Urinary bladder (tissue), 4 donors: ENCODE measurements around the gene ROPN1L. TPM values are rescaled to one million over a fixed set of nuclear protein-coding genes. Genes with fewer than 3 reads are reported as not detected.
A peak's percentile ranks its signal among the peaks of the same experiment; 100 is the strongest.

Source experiments
- DNase-seq: peaks from one replicate; pipeline ENCODE4 v3.0.0-alpha.2; 2015; ENCODE audit errors: extremely low spot score
- H3K27ac ChIP-seq: one replicate; pipeline ENCODE4 v1.5.1; 2013; ENCODE audit warnings: low read depth, mild to moderate bottlenecking, moderate library complexity
- H3K36me3 ChIP-seq: one replicate; pipeline ENCODE4 v1.6.1; 2013; ENCODE audit warnings: mild to moderate bottlenecking, moderate library complexity; ENCODE audit not compliant: insufficient read depth
- H3K4me1 ChIP-seq: one replicate; pipeline ENCODE4 v1.6.1; 2013; ENCODE audit warnings: mild to moderate bottlenecking, moderate library complexity; ENCODE audit not compliant: insufficient read depth
- H3K4me3 ChIP-seq: one replicate; pipeline ENCODE4 v1.5.1; 2013; ENCODE audit warnings: low read depth, low read length
- WGBS: extraction: QIAGEN DNeasy Blood & Tissue Kit; methylation state at CpG from one replicate; pipeline ENCODE4 v1.1.7; 2013; 5-methylcytosine and 5-hydroxymethylcytosine counted together
- polyA plus RNA-seq: library from polyadenylated mRNA; stranded (reverse); fragments of 200-250 nt; gene quantifications from one replicate; pipeline ENCODE4 v1.2.3, GENCODE V29; 2013
- total RNA-seq: library from RNA; depleted of rRNA; stranded (reverse); fragments of >200 nt; gene quantifications from one replicate; pipeline ENCODE4 v1.2.3, GENCODE V29; 2014
- donor health status: healthy with polysubstance abuse.
- donor health status: healthy.

ROPN1L gene
- total and polyA plus RNA-seq, 2 donors = 0.26 to 0.72 TPM

- DNase-seq = no peak
- Histone ChIP-seq H3K27ac (no peak overlapping the region), H3K36me3 (no peaks in the 10 kb centered on the region), H3K4me3 (no peak overlapping the region), H3K4me1 (no peaks in the 10 kb centered on the region)
- WGBS = 73% methylated on average over 16 of the region's 16 CpGs
Measured at GRCh38 chr5:10440367-10440990, 1.2 kb upstream of the ROPN1L start.

- no peak overlapping the region for H3K27ac ChIP-seq
- no peak for DNase-seq
- H3K36me3 ChIP-seq = no peaks in the 10 kb centered on the region
- under 1% methylated on average over 44 of the region's 44 CpGs for WGBS
- peak overlapping the region; percentile 31 for H3K4me3 ChIP-seq
- no peaks in the 10 kb centered on the region for H3K4me1 ChIP-seq
Measured at GRCh38 chr5:10441992-10442435, 335 bp downstream of the ROPN1L start.

- H3K4me3 ChIP-seq = no peak overlapping the region
- 9% methylated on average over 4 of the region's 4 CpGs for WGBS
- H3K27ac ChIP-seq = no peak overlapping the region
Measured at GRCh38 chr5:10442576-10442975, 897 bp downstream of the ROPN1L start.

GRCh38 chr5:10445352-10445751 is 3.7 kb downstream of the ROPN1L start:
- no peaks in the 10 kb centered on the region for H3K36me3 ChIP-seq
- H3K27ac ChIP-seq = no peak overlapping the region
- no peak overlapping the region for H3K4me3 ChIP-seq
- DNase-seq = no peak
- 71% methylated on average over 8 of the region's 8 CpGs for WGBS
- H3K4me1 ChIP-seq = no peaks in the 10 kb centered on the region

More at GRCh38 chr5:10442576-10442975, 897 bp downstream of the ROPN1L start:
- no peak for DNase-seq
- no peaks in the 10 kb centered on the region for H3K36me3 ChIP-seq
- no peaks in the 10 kb centered on the region for H3K4me1 ChIP-seq

- no peaks in the 10 kb centered on the region for H3K4me1 ChIP-seq
- no peaks in the 10 kb centered on the region for H3K36me3 ChIP-seq
- 79% methylated on average over 7 of the region's 7 CpGs for WGBS
Measured at GRCh38 chr5:10446490-10446889, 4.8 kb downstream of the ROPN1L start.

GRCh38 chr5:10447041-10447440 is 5.4 kb downstream of the ROPN1L start:
- Histone ChIP-seq H3K36me3 (no peaks in the 10 kb centered on the region), H3K4me1 (no peaks in the 10 kb centered on the region), H3K27ac (no peak overlapping the region), H3K4me3 (no peak overlapping the region)
- 89% methylated on average over 4 of the region's 4 CpGs for WGBS
- no peak for DNase-seq

More at GRCh38 chr5:10446490-10446889, 4.8 kb downstream of the ROPN1L start:
- Histone ChIP-seq H3K27ac (no peak overlapping the region), H3K4me3 (no peak overlapping the region)
- no peak for DNase-seq

- Histone ChIP-seq H3K27ac (no peak overlapping the region), H3K4me3 (no peak overlapping the region), H3K4me1 (no peaks in the 10 kb centered on the region), H3K36me3 (no peaks in the 10 kb centered on the region)
- no peak for DNase-seq
- WGBS = 95% methylated on average over 11 of the region's 11 CpGs
Measured at GRCh38 chr5:10448754-10449360, 7.2 kb downstream of the ROPN1L start.

GRCh38 chr5:10451137-10451824 is 9.6 kb downstream of the ROPN1L start:
- 86% methylated on average over 9 of the region's 9 CpGs for WGBS
- no peak for DNase-seq
- H3K4me3 ChIP-seq = no peak overlapping the region
- H3K27ac ChIP-seq = no peak overlapping the region
- no peaks in the 10 kb centered on the region for H3K4me1 ChIP-seq
- no peaks in the 10 kb centered on the region for H3K36me3 ChIP-seq

GRCh38 chr5:10452768-10453331 is 11.2 kb downstream of the ROPN1L start:
- Histone ChIP-seq H3K36me3 (no peaks in the 10 kb centered on the region), H3K4me1 (no peaks in the 10 kb centered on the region), H3K4me3 (no peak overlapping the region), H3K27ac (no peak overlapping the region)
- 71% methylated on average over 10 of the region's 10 CpGs for WGBS
- DNase-seq = no peak

- H3K4me3 ChIP-seq = no peak overlapping the region
- H3K4me1 ChIP-seq = no peaks in the 10 kb centered on the region
- no peak overlapping the region for H3K27ac ChIP-seq
- no peaks in the 10 kb centered on the region for H3K36me3 ChIP-seq
- WGBS = 76% methylated on average over 8 of the region's 8 CpGs
- no peak for DNase-seq
Measured at GRCh38 chr5:10453545-10453944, 11.9 kb downstream of the ROPN1L start.

GRCh38 chr5:10454591-10455276 is 13.1 kb downstream of the ROPN1L start:
- Histone ChIP-seq H3K4me3 (no peak overlapping the region), H3K4me1 (no peaks in the 10 kb centered on the region), H3K36me3 (no peaks in the 10 kb centered on the region), H3K27ac (no peak overlapping the region)
- no peak for DNase-seq
- 77% methylated on average over 19 of the region's 19 CpGs for WGBS

GRCh38 chr5:10455277-10455670 is 13.6 kb downstream of the ROPN1L start:
- Histone ChIP-seq H3K27ac (no peak overlapping the region), H3K36me3 (no peaks in the 10 kb centered on the region), H3K4me1 (no peaks in the 10 kb centered on the region), H3K4me3 (no peak overlapping the region)
- WGBS = 84% methylated on average over 14 of the region's 14 CpGs
- no peak for DNase-seq

- WGBS = 79% methylated on average over 26 of the region's 26 CpGs
- H3K36me3 ChIP-seq = no peaks in the 10 kb centered on the region
- DNase-seq = no peak
- H3K4me1 ChIP-seq = no peaks in the 10 kb centered on the region
- no peak overlapping the region for H3K27ac ChIP-seq
- H3K4me3 ChIP-seq = no peak overlapping the region
Measured at GRCh38 chr5:10456583-10457420, 15.1 kb downstream of the ROPN1L start.
